ENCODE measurements around the gene ZNF808. TPM values are rescaled to one million over a fixed set of nuclear protein-coding genes. Genes with fewer than 3 reads are reported as not detected.
"Not testable (repeated sequence)": the region's sequence is repeated elsewhere in the genome, so short reads cannot be mapped to it uniquely, and the experiment has no call there.

ZNF808 gene
- total and polyA plus RNA-seq, 2 experiments from 2014 or later: 2.2 to 25.7 TPM

- no peak for DNase-seq (ENCODE audit: low spot score)
- Histone ChIP-seq H3K4me3 (no peak overlapping the region), H3K36me3 (replicated peaks; ENCODE audit: insufficient read depth, low read depth) (no peaks in the 10 kb centered on the region), H3K27me3 (no peaks in the 10 kb centered on the region), H3K79me2 (peaks cover 17% of the 10 kb centered on the region), H4K20me1 (ENCODE audit: insufficient read depth, poor library complexity, severe bottlenecking) (no peaks in the 10 kb centered on the region), H3K27ac (no peak overlapping the region), H3K9me2 (replicated peaks; ENCODE audit: insufficient read depth) (no peaks in the 10 kb centered on the region), H3K4me2 (no peak overlapping the region), H3K9me3 (ENCODE audit: low read depth) (no peaks in the 10 kb centered on the region), H3K4me1 (ENCODE audit: insufficient read depth) (no peaks in the 10 kb centered on the region), H2AFZ (no peak overlapping the region)
- 98% methylated on average over 8 of the region's 8 CpGs for WGBS (ENCODE audit: low lambda C conversion rate, missing lambda C conversion rate)
- TF ChIP-seq CTCF (IDR thresholded peaks at IDR 0.05; ENCODE audit: poor library complexity): no peak
- no peak for TF ChIP-seq EZH2 (IDR thresholded peaks at IDR 0.05; ENCODE audit: borderline replicate concordance)
- no peak for TF ChIP-seq EZH2phosphoT487 (IDR thresholded peaks at IDR 0.05; ENCODE audit: low read depth, severe bottlenecking, unreplicated experiment)
These were observed 15.7 kb downstream of the ZNF808 start for GRCh38 chr19:52542984-52543664.

GRCh38 chr19:52554216-52554971 lies 26.9 kb downstream of the ZNF808 start:
- no peak for DNase-seq (ENCODE audit: low spot score)
- H3K27me3 ChIP-seq: no peaks in the 10 kb centered on the region
- peaks cover 29% of the 10 kb centered on the region for H3K36me3 ChIP-seq (replicated peaks; ENCODE audit: insufficient read depth, low read depth)
- no peak overlapping the region for H3K4me2 ChIP-seq
- H3K4me1 ChIP-seq (ENCODE audit: insufficient read depth): no peaks in the 10 kb centered on the region
- no peak overlapping the region for H3K4me3 ChIP-seq
- 97% methylated on average over 15 of the region's 15 CpGs for WGBS (ENCODE audit: low lambda C conversion rate, missing lambda C conversion rate)
- H3K27ac ChIP-seq: no peak overlapping the region
- H3K9me2 ChIP-seq (replicated peaks; ENCODE audit: insufficient read depth): no peaks in the 10 kb centered on the region
- H3K79me2 ChIP-seq: peaks cover 3% of the 10 kb centered on the region
- H4K20me1 ChIP-seq (ENCODE audit: insufficient read depth, poor library complexity, severe bottlenecking): no peaks in the 10 kb centered on the region
- TF ChIP-seq EZH2 (IDR thresholded peaks at IDR 0.05; ENCODE audit: borderline replicate concordance): no peak
- TF ChIP-seq CTCF (IDR thresholded peaks at IDR 0.05; ENCODE audit: poor library complexity): no peak
- no peak for TF ChIP-seq EZH2phosphoT487 (IDR thresholded peaks at IDR 0.05; ENCODE audit: low read depth, severe bottlenecking, unreplicated experiment)
- peaks cover 56% of the 10 kb centered on the region for H3K9me3 ChIP-seq (ENCODE audit: low read depth)
- no peak overlapping the region for H2AFZ ChIP-seq

GRCh38 chr19:52557231-52557995 lies 29.9 kb downstream of the ZNF808 start:
- peaks cover 3% of the 10 kb centered on the region for H3K79me2 ChIP-seq
- no peak overlapping the region for H3K27ac ChIP-seq
- TF ChIP-seq EZH2phosphoT487 (IDR thresholded peaks at IDR 0.05; ENCODE audit: low read depth, severe bottlenecking, unreplicated experiment) (no peak), EZH2 (IDR thresholded peaks at IDR 0.05; ENCODE audit: borderline replicate concordance) (no peak)
- H3K27me3 ChIP-seq: no peaks in the 10 kb centered on the region
- no peaks in the 10 kb centered on the region for H3K4me1 ChIP-seq (ENCODE audit: insufficient read depth)
- no peak for DNase-seq (ENCODE audit: low spot score)
- H3K9me2 ChIP-seq (replicated peaks; ENCODE audit: insufficient read depth): no peaks in the 10 kb centered on the region
- no peaks in the 10 kb centered on the region for H4K20me1 ChIP-seq (ENCODE audit: insufficient read depth, poor library complexity, severe bottlenecking)
- H3K9me3 ChIP-seq (ENCODE audit: low read depth): peaks cover 55% of the 10 kb centered on the region
- 96% methylated on average over 16 of the region's 16 CpGs for WGBS (ENCODE audit: low lambda C conversion rate, missing lambda C conversion rate)
- no peak overlapping the region for H3K4me2 ChIP-seq
- H3K36me3 ChIP-seq (replicated peaks; ENCODE audit: insufficient read depth, low read depth): peaks cover 24% of the 10 kb centered on the region
- H3K4me3 ChIP-seq: no peak overlapping the region
- no peak overlapping the region for H2AFZ ChIP-seq

GRCh38 chr19:52558732-52559445 lies 31.4 kb downstream of the ZNF808 start:
- not testable (repeated sequence) for H3K27ac ChIP-seq; H3K79me2 ChIP-seq; H3K9me2 ChIP-seq (replicated peaks; ENCODE audit: insufficient read depth); H3K4me2 ChIP-seq; H3K4me1 ChIP-seq (ENCODE audit: insufficient read depth); DNase-seq (ENCODE audit: low spot score); H3K4me3 ChIP-seq; H4K20me1 ChIP-seq (ENCODE audit: insufficient read depth, poor library complexity, severe bottlenecking); H3K27me3 ChIP-seq; H2AFZ ChIP-seq
- Histone ChIP-seq H3K9me3 (ENCODE audit: low read depth) (peaks cover 40% of the 10 kb centered on the region), H3K36me3 (replicated peaks; ENCODE audit: insufficient read depth, low read depth) (peaks cover 11% of the 10 kb centered on the region)
- WGBS (ENCODE audit: low lambda C conversion rate, missing lambda C conversion rate): 64% methylated on average over 5 of the region's 5 CpGs

GRCh38 chr19:52561611-52562010 lies 34.1 kb downstream of the ZNF808 start:
- not testable (repeated sequence) for H3K4me1 ChIP-seq (ENCODE audit: insufficient read depth); H3K79me2 ChIP-seq; H3K4me2 ChIP-seq; H4K20me1 ChIP-seq (ENCODE audit: insufficient read depth, poor library complexity, severe bottlenecking); H3K27me3 ChIP-seq; DNase-seq (ENCODE audit: low spot score); H3K9me2 ChIP-seq (replicated peaks; ENCODE audit: insufficient read depth); H2AFZ ChIP-seq; H3K4me3 ChIP-seq; H3K36me3 ChIP-seq (replicated peaks; ENCODE audit: insufficient read depth, low read depth); H3K27ac ChIP-seq
- 96% methylated on average over 8 of the region's 8 CpGs for WGBS (ENCODE audit: low lambda C conversion rate, missing lambda C conversion rate)
- H3K9me3 ChIP-seq (ENCODE audit: low read depth): peaks cover 13% of the 10 kb centered on the region

All from hepatocyte (in vitro differentiated cells).